GM12878 (cell line): ENCODE data around the gene GRM3. TPM values are rescaled to one million over a fixed set of nuclear protein-coding genes. Genes with fewer than 3 reads are reported as not detected.

Experiments used
- ATAC-seq: fragments of 200-7000 bp; cut with Tn5 transposase; 3 replicates; pipeline ENCODE4 v1.9.1; 2020; ENCODE audit warnings: mild to moderate bottlenecking, moderate library complexity
- BruUV-seq: library from RNA; stranded (reverse); fragments of 400-500 nt; replicated peaks from 2 replicates; lab custom pipeline; 2021; lab: Mats Ljungman, UMichigan
- CTCF ChIA-PET: fragments of 300-600 bp; sonication (Branson Sonifier 250); formaldehyde crosslinking; extraction: SDS; loops from one replicate; lab custom pipeline; 2021; ENCODE audit warnings: inconsistent platforms; lab: Yijun Ruan, JAX
- POLR2A ChIA-PET: fragments of 350-600 bp; formaldehyde crosslinking; extraction: SDS; loops from one replicate; lab custom pipeline; 2021; ENCODE audit warnings: inconsistent platforms; lab: Charles Lee
- RAD21 ChIA-PET: fragments of 300-600 bp; sonication (Branson Sonifier 250); formaldehyde crosslinking; loops from one replicate; lab custom pipeline; 2023; ENCODE audit warnings: antibody characterized with exemption; ENCODE audit not compliant: unreplicated experiment; lab: Charles Lee
- SMC1A ChIA-PET: fragments of 300-600 bp; sonication (Branson Sonifier 250); formaldehyde crosslinking; loops from one replicate; lab custom pipeline; 2023; ENCODE audit not compliant: unreplicated experiment, uncharacterized antibody; lab: Charles Lee
- DNase-seq: peaks from one replicate; pipeline ENCODE4 v3.0.0-alpha.2; 2011; ENCODE audit warnings: low read depth, low spot score
- FAIRE-seq: peaks from 3 replicates; lab custom pipeline; 2011; peaks lifted over from hg19 to GRCh38; lab: Jason Lieb, UNC
- H2AFZ ChIP-seq: 2 replicates; pipeline ENCODE4 v1.6.0; 2011; ENCODE audit warnings: low read depth, low read length, control low read depth; ENCODE audit not compliant: control insufficient read depth
- H3K27ac ChIP-seq: 2 replicates; pipeline ENCODE4 v1.5.1; 2011; ENCODE audit warnings: control low read depth; ENCODE audit not compliant: control insufficient read depth, insufficient read depth
- H3K27me3 ChIP-seq, 2 experiments: replicated peaks in 1 of 2; 2 replicates each; pipeline versions ENCODE4 v1.6.0 to v1.6.1; 2011; ENCODE audit warnings: low read length in 1 of 2; ENCODE audit not compliant: control insufficient read depth in 2 of 2, insufficient read depth in 2 of 2
- H3K36me3 ChIP-seq, 2 experiments: 2 replicates each; pipeline ENCODE4 v1.5.1; 2011; ENCODE audit warnings: low read length in 1 of 2; ENCODE audit not compliant: control insufficient read depth in 2 of 2, insufficient read depth in 2 of 2
- H3K4me1 ChIP-seq: 2 replicates; pipeline ENCODE4 v1.6.1; 2011; ENCODE audit warnings: mild to moderate bottlenecking, low read length, moderate library complexity, mixed read lengths; ENCODE audit not compliant: control insufficient read depth, insufficient read depth
- H3K4me2 ChIP-seq: 2 replicates; pipeline ENCODE4 v1.6.0; 2011; ENCODE audit warnings: control low read depth; ENCODE audit not compliant: control insufficient read depth, insufficient read depth
- H3K4me3 ChIP-seq: fragments of 200-600 bp; sonication (generic); 2 replicates; pipeline ENCODE4 v1.5.1; 2016
- H3K79me2 ChIP-seq: 2 replicates; pipeline ENCODE4 v1.6.0; 2011; ENCODE audit warnings: low read length; ENCODE audit not compliant: control insufficient read depth, insufficient read depth
- H3K9ac ChIP-seq: 2 replicates; pipeline ENCODE4 v1.8.0; 2011; ENCODE audit warnings: low read length, control low read depth, mixed read lengths; ENCODE audit not compliant: control insufficient read depth, insufficient read depth
- H3K9me3 ChIP-seq: replicated peaks from 3 replicates; pipeline ENCODE4 v1.5.1; 2011; ENCODE audit warnings: mild to moderate bottlenecking, low read length; ENCODE audit not compliant: control insufficient read depth, insufficient read depth
- H4K20me1 ChIP-seq: 2 replicates; pipeline ENCODE4 v1.6.0; 2011; ENCODE audit not compliant: control insufficient read depth, insufficient read depth
- BHLHE40 ChIP-seq, 2 experiments: fragments of 450-650 bp in 1 of 2; IDR thresholded peaks; 2 replicates each; pipeline ENCODE4 v1.6.1; 2011 to 2017; ENCODE audit warnings: low read depth in 2 of 2, borderline replicate concordance in 1 of 2, improper control_type of control experiment in 1 of 2, low read length in 1 of 2, mild to moderate bottlenecking in 1 of 2
- CEBPB ChIP-seq, 2 experiments: fragments of 150-350 bp in 1 of 2; IDR thresholded peaks; 2 replicates each; pipeline ENCODE4 v1.6.1; 2012 to 2014; ENCODE audit warnings: low read depth in 2 of 2, low read length in 2 of 2, borderline replicate concordance in 1 of 2, inconsistent platforms in 1 of 2
- IRF4 ChIP-seq: IDR thresholded peaks from 2 replicates; pipeline ENCODE4 v1.6.1; 2011; ENCODE audit warnings: low read depth, low read length
- JUNB ChIP-seq: IDR thresholded peaks from 2 replicates; pipeline ENCODE4 v1.6.1; 2016; ENCODE audit warnings: antibody characterized with exemption, mild to moderate bottlenecking
- MYC ChIP-seq: IDR thresholded peaks from 2 replicates; pipeline ENCODE4 v1.6.1; 2011; ENCODE audit warnings: mild to moderate bottlenecking, low read length, moderate library complexity, inconsistent platforms; ENCODE audit not compliant: insufficient read depth, insufficient replicate concordance, insufficient read length, severe bottlenecking
- NFIC ChIP-seq: IDR thresholded peaks from 2 replicates; pipeline ENCODE4 v1.6.1; 2012; ENCODE audit warnings: low read depth, mild to moderate bottlenecking, inconsistent platforms, low read length, moderate library complexity
- NR2C1 ChIP-seq: fragments of 450-650 bp; IDR thresholded peaks from 2 replicates; pipeline ENCODE4 v1.6.1; 2017; ENCODE audit warnings: antibody characterized with exemption, mild to moderate bottlenecking, moderate library complexity
- RFX5 ChIP-seq: IDR thresholded peaks from 2 replicates; pipeline ENCODE4 v1.6.1; 2011; ENCODE audit warnings: low read depth, low read length, improper control_type of control experiment
- RUNX3 ChIP-seq: IDR thresholded peaks from 2 replicates; pipeline ENCODE4 v1.6.1; 2012; ENCODE audit warnings: low read length, inconsistent platforms
- TBL1XR1 ChIP-seq: IDR thresholded peaks from 2 replicates; pipeline ENCODE4 v1.6.1; 2012; ENCODE audit warnings: low read depth, low read length, improper control_type of control experiment
- TCF12 ChIP-seq: IDR thresholded peaks from 2 replicates; pipeline ENCODE4 v1.6.1; 2011; ENCODE audit warnings: low read depth, mild to moderate bottlenecking, low read length
- ZNF24 ChIP-seq: fragments of 450-650 bp; IDR thresholded peaks from 2 replicates; pipeline ENCODE4 v1.6.1; 2017; ENCODE audit warnings: antibody characterized with exemption, mild to moderate bottlenecking
- in situ Hi-C: fragments of 300-500 bp; cut with MboI; formaldehyde crosslinking; loops from 9 replicates; pipeline ENCODE4 v1.14.3; 2018; ENCODE audit warnings: mixed read lengths
- intact Hi-C: fragments of 100-400 bp; cut with micrococcal nuclease; formaldehyde crosslinking; loops from one replicate; pipeline ENCODE4 v1.14.2; 2022; ENCODE audit not compliant: unreplicated experiment
- polyA plus RNA-seq, 11 experiments: library from polyadenylated mRNA; depleted of rRNA in 4 of 11; unstranded in 6 of 11; stranded (reverse) in 5 of 11; fragments of >200 nt; fragmentation: Nextera tagmentation in 4 of 11; fragmentation: Illumina TruSeq in 1 of 11; extraction: Ambion mirVana in 4 of 11; extraction: Trizol in 1 of 11; gene quantifications; 1 replicate in 1 of 11; 2 replicates in 10 of 11; pipeline versions ENCODE4 v1.2.1 to v1.2.3, GENCODE V29; 2011 to 2016; ENCODE audit warnings: inconsistent platforms in 2 of 11, missing spikeins in 2 of 11, low read depth in 1 of 11
- total RNA-seq, 4 experiments: library from RNA; depleted of rRNA in 3 of 4; stranded (reverse); fragments of >200 nt in 3 of 4; fragmentation: Illumina TruSeq in 1 of 4; extraction: Trizol in 1 of 4; gene quantifications; 2 replicates each; pipeline versions ENCODE4 v1.2.1 to v1.2.3, GENCODE V29; 2013 to 2021
- TF ChIP-seq, protein P1 (sequence below): IDR thresholded peaks from 2 replicates; pipeline ENCODE4 v1.6.1; 2012; ENCODE audit warnings: low read depth, low read length, improper control_type of control experiment
- TF ChIP-seq, protein P2 (sequence below): fragments of 150-350 bp; IDR thresholded peaks from 2 replicates; pipeline ENCODE4 v1.6.1; 2016; ENCODE audit warnings: low read depth, low read length
- TF ChIP-seq, protein P3 (sequence below): fragments of 450-650 bp; IDR thresholded peaks from 2 replicates; pipeline ENCODE4 v1.6.1; 2017; ENCODE audit warnings: mild to moderate bottlenecking, low read depth, inconsistent platforms; ENCODE audit not compliant: poor library complexity, severe bottlenecking

GRM3 gene
- total and polyA plus RNA-seq, 10 of the 15 experiments (the other 5 are each of a cell fraction or from before 2014, with no cell fraction given) = 0.03 to 0.49 (median 0.15) TPM; not detected in 1

DNA sequence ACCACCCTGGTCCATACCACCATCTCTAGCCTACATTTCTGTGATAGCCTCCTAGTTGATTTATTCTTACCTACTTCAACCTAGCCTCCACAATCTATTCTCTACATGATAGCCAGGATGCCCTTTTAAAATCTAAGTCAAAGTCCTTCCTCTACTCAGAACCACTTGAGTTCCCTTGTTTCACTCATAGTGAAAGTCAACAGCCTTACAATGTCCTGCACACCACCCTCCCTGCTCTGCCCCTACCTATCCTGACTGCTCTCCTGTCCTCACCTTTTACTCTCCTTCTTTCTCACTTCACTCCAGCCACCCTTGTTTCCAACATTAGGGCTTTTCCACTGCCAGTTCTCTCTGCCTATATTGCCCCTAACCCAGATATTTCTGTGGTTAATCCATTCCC lies 146.7 kb downstream of the GRM3 start:
- Histone ChIP-seq H4K20me1 (no peaks in the 10 kb centered on the region), H3K79me2 (no peaks in the 10 kb centered on the region), H3K4me1 (peaks cover 31% of the 10 kb centered on the region), H3K27ac (no peak overlapping the region), H3K27me3 (no peaks in the 10 kb centered on the region), H2AFZ (no peak overlapping the region), H3K4me3 (no peak overlapping the region), H3K9me3 (peaks cover 3% of the 10 kb centered on the region; the same call in 1 of the 3 replicates), H3K36me3 (no peaks in the 10 kb centered on the region), H3K4me2 (0 out of 2 replicates have a peak overlapping the region, but pooled peaks have one; percentile 4), H3K9ac (no peak overlapping the region)
- DNase-seq (no peak), FAIRE-seq (no peak), ATAC-seq (peak; percentile 71)
- ChIA-PET SMC1A (no interaction called here), POLR2A (no interaction called here), CTCF (no interaction called here), RAD21 (no interaction called here)
- intact Hi-C loops (loop anchor here (5.0 kb wide), 1 partner anchor 48 kb away; no protein-coding TSS in a partner anchor), in situ Hi-C loops (no loop called here)
- TF ChIP-seq MYC (no peak), ZNF24 (no peak), BHLHE40 (IDR thresholded peaks at IDR 0.05; ENCODE audit: borderline replicate concordance in 1 of 2, low read depth in 2 of 2, low read length in 1 of 2) (no peak), JUNB (peak; percentile 67; the same call in 1 of the 2 replicates), NFIC (peak; percentile 44; the same call in 1 of the 2 replicates), CEBPB (IDR thresholded peaks at IDR 0.05; ENCODE audit: borderline replicate concordance in 1 of 2, low read depth in 2 of 2, low read length in 2 of 2) (no peak), RUNX3 (peak; percentile 48; the same call in 1 of the 2 replicates), IRF4 (peak; percentile 40; the same call in 1 of the 2 replicates), TBL1XR1 (no peak), RFX5 (no peak), TCF12 (no peak), NR2C1 (no peak)
- TF ChIP-seq, protein P1, sequence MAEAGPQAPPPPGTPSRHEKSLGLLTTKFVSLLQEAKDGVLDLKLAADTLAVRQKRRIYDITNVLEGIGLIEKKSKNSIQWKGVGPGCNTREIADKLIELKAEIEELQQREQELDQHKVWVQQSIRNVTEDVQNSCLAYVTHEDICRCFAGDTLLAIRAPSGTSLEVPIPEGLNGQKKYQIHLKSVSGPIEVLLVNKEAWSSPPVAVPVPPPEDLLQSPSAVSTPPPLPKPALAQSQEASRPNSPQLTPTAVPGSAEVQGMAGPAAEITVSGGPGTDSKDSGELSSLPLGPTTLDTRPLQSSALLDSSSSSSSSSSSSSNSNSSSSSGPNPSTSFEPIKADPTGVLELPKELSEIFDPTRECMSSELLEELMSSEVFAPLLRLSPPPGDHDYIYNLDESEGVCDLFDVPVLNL = no peak
- TF ChIP-seq, protein P2, sequence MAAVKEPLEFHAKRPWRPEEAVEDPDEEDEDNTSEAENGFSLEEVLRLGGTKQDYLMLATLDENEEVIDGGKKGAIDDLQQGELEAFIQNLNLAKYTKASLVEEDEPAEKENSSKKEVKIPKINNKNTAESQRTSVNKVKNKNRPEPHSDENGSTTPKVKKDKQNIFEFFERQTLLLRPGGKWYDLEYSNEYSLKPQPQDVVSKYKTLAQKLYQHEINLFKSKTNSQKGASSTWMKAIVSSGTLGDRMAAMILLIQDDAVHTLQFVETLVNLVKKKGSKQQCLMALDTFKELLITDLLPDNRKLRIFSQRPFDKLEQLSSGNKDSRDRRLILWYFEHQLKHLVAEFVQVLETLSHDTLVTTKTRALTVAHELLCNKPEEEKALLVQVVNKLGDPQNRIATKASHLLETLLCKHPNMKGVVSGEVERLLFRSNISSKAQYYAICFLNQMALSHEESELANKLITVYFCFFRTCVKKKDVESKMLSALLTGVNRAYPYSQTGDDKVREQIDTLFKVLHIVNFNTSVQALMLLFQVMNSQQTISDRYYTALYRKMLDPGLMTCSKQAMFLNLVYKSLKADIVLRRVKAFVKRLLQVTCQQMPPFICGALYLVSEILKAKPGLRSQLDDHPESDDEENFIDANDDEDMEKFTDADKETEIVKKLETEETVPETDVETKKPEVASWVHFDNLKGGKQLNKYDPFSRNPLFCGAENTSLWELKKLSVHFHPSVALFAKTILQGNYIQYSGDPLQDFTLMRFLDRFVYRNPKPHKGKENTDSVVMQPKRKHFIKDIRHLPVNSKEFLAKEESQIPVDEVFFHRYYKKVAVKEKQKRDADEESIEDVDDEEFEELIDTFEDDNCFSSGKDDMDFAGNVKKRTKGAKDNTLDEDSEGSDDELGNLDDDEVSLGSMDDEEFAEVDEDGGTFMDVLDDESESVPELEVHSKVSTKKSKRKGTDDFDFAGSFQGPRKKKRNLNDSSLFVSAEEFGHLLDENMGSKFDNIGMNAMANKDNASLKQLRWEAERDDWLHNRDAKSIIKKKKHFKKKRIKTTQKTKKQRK = no peak
- TF ChIP-seq, protein P3, sequence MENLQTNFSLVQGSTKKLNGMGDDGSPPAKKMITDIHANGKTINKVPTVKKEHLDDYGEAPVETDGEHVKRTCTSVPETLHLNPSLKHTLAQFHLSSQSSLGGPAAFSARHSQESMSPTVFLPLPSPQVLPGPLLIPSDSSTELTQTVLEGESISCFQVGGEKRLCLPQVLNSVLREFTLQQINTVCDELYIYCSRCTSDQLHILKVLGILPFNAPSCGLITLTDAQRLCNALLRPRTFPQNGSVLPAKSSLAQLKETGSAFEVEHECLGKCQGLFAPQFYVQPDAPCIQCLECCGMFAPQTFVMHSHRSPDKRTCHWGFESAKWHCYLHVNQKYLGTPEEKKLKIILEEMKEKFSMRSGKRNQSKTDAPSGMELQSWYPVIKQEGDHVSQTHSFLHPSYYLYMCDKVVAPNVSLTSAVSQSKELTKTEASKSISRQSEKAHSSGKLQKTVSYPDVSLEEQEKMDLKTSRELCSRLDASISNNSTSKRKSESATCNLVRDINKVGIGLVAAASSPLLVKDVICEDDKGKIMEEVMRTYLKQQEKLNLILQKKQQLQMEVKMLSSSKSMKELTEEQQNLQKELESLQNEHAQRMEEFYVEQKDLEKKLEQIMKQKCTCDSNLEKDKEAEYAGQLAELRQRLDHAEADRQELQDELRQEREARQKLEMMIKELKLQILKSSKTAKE = no peak
- no TSS peak for BruUV-seq
